ENCODE data around the gene PPP2R5C.

PPP2R5C gene

DNA sequence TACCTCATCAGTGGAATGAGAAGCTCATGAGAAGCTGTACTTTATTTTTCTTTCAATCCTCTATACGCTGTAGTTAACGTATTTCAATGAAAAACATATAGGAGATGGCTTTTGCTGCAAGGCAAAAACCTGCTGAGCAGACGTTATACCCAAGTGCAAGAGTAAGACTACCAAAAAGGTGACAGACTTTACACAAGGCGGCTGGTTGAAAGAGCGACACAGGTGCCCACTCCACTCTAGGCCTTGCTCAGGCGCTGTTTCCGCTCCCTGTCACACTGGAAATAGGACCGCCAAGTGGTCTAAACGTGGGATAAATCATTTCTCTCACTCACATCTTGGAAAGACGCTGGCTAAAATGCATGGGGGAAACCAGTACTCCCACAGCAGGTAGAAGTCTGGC is 54.5 kb downstream of the PPP2R5C start:
- no peak for DNase-seq

DNA sequence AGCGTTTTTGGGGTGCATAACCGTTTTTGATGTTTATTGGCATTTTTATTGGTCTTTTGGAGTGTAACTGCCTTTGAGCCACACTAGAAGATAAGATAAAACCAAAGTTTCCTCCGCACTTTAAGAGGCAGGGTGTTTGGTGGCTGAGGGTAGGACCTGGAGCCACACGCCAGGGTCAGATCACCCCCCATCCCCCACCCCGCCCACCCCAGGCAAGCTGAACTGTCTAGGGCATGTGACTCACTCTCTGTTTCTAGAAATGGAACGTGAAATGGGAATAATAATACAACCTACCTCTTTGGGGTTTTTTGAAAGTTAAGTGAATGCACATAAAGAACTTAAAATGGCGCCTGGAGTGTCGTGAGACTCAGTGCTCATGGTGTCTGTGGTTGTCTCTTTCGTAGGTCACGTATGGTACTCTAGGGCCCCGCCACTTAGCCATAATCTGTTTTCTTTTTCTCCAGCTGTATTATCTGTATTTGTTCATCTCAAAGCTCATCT is 56.0 kb downstream of the PPP2R5C start:
- DNase-seq = peak; percentile 37 to 40

DNA sequence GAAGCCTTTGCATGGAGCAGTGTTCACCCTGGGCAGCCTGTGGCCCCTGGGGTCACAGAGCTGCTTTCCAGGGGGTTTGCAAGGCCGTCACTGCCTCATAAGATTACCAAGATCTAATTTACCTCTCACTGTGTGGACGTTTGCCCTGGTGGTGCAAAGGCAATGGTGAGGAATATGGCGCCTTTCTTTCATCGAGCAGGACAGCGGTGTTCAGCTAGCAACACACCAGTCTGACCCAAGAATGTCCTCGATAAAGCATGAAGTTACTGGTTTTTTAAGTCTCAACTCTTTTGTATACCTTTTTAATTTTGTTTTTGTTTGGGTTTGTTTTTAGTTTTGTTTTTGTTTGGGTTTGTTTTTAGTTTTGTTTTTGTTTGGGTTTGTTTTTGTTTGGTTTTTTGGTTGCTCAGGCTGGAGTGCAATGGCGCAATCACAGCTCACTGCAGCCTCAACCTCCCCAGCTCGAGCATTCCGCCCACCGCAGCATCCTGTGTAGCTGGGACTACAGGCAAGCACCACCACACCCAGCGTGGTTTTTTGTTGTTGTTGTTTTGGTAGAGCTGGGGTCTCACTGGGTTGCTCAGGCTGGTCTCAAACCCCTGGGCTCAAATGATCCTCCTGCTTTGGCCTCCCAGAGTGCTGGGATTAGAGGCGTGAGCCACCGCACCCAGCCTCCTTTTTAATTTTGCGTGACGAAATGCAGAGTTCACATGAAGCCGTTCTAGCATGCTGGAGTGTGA is 57.9 kb downstream of the PPP2R5C start:
- peak in 1 of 2 experiments; percentile 58 for DNase-seq

DNA sequence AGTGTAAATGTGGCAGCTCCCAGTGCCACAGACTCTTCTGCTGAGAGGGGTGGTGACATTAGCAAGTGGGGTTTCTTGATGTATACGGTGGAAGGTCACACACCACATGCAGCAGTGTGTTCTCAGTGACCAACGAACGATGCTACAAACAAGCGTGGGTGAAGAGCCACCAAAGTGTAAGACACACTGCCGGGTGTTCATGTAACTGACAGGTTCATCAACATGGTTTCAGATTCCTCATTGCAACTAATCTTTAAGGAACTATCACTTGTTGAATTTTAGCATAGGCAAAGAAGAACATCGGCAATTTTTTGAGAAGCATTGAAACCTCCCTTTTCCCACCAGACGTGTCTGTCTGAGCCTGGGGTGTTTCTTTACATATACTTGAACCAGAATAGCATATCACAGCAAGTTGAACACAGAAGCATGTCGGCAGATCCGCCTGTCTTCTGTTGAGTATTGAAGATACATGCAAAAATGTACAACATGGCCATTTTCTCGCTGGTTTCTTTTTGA is 58.8 kb downstream of the PPP2R5C start:
- DNase-seq = peak in 1 of 2 experiments; percentile 30

DNA sequence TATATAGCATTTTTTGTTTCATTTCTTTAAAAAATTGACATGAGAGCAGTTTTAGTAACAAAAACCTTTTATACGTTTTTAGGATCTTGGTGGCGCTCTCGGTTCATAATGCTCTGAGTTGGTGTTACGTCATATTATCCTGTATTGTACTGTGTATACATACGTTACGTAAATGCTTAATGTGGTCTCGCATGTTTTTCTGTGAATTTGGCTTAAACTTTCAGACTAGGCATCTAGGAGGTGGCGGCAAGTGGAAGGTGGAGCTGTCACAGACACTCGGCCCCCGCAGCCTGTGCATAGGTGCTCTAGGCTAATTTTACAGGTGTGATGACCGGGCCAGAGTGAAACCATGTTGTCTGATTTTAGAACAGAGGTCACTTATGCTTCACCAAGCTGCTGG is 60.0 kb downstream of the PPP2R5C start:
- DNase-seq = peak in 1 of 2 experiments; percentile 48

DNA sequence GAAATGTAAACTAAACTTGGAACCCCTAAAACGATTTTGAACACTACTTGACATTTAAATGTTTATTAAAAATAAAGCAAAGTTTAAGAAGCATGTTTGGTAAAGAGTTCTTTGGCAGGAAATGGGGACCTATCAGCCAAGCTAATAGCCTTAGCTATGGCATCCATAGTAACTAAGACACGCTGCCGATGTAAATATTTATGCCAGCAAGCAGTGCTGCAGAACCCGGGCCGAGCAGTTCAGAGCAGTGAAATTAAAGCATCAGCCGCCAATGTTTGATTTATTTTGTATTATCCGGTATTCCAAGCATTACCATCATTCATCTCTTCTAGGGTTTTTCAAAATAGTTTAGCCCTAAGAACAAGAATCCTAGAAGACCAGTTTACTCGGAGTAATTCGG is 61.6 kb downstream of the PPP2R5C start:
- no peak for DNase-seq

DNA sequence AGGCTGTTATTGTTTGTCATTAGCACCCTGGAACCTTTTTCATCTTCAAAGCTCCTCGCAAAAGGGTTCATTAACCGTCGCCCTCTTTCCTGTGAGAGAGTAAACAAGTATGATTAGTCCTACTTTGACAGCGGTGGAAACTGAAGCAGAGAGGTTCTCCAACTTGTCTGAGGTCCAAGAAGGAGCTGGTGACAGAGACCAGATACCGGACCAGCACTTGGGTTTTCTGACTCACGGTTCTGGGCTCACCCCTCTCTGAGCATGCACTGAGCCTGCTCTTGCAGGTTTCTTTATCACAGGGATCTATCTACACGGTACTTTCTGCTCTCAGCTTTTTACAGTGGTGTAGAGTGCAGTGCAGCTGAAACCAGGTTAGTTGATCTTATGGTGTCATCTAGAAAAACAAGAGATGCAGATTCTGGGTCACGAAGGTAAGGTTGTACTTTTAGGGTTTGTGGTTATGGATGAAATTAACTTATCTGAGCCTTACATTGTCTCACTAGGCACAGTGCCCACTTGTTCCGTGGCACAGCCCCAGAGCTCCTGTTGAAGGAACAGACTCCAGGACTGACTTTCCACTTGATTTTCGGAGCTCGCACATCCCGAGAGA is 62.1 kb downstream of the PPP2R5C start:
- peak; percentile 58 to 72 for DNase-seq

DNA sequence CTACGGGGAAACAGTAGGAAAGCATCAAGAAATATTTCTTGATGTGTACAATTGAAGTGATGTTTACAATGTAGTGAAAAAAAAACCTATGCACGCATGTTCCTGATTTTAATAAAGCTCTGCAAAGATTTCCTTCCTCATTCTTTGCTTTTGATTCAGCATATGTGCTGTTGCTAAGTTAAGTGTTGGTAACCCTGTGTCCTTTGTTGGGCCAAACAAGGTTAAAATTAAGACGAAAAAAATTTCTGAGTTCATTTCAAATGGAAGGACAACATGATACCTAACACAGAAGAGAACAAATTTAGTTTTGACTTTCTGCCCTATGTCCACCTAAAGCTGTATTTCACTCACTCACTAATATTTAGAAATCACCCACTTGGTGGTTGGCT is 62.8 kb downstream of the PPP2R5C start:
- no peak for DNase-seq

DNA sequence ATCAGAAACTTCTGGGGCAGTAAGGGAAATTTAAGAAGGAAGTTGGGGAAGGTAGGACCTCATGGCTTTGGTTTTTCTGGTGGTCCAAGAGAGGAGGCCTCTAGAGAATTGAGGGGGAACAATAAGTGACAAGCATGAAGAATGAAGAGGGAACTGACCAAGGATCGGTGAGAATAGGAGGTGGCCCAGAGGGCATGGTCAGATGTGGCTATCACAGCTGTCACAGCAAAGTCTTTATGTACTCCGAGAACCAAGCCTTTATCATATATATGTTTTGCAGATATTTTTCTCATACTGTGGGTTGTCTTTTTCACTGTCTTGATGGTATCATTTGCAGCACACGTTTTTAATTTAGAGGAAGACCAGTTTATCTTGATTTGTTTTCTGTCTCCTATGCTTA is 64.3 kb downstream of the PPP2R5C start:
- no peak for DNase-seq

DNA sequence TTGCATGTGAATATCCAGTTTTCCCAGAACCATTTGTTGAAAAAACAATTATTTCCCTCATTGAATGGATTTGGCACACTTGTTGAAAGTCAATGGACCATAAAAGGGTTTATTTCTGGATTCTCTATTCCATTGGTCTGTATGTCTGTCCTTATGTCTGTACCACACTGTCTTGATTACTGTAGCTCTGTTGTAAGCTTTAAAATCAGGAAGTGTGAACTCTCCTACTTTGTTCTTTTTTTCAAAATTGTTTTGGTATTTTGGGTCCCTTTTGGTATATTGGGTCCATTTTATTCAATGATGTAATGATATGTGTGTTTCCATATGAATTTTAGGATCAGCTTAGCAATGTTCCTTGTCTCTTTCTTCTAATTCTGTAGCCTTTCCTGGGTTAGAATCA is 64.8 kb downstream of the PPP2R5C start:
- no peak for DNase-seq

DNA sequence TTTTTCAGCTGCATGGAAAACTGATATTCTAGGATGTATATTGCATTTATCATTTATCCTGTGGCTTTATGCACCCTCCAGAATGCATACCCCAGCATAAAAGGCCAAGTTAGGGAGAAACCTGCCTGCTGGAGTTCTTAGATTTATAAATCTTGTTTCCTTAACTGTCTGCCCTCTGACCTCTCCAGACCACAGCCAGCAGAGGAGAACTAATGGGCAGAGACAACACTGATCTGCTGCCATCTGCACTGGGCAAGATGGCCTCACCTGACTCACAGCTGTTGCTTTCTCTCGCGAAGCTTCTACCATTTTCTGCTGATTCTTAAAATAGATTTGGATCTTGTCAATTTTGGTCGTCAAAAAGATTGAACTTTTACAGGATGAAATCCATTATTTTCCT is 65.8 kb downstream of the PPP2R5C start:
- no peak for DNase-seq

DNA sequence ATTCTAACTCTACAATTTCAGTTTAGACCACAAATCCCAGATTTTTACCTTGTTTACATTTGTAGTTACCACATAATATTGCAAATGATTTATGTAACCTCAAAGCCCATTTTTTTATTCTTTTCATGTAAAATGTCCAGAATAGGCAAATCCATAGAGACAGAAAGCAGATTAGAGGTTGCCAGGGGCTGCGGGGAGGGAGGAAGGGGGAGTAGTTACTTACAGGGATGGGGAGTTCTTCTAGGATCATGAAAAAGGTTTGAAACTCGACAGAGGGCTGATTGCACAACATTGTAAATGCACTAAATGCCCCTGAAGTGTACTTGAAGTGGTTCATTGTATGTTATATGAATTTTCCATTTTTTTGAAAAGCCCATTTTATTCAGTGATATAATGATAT is 66.5 kb downstream of the PPP2R5C start:
- DNase-seq = no peak

DNA sequence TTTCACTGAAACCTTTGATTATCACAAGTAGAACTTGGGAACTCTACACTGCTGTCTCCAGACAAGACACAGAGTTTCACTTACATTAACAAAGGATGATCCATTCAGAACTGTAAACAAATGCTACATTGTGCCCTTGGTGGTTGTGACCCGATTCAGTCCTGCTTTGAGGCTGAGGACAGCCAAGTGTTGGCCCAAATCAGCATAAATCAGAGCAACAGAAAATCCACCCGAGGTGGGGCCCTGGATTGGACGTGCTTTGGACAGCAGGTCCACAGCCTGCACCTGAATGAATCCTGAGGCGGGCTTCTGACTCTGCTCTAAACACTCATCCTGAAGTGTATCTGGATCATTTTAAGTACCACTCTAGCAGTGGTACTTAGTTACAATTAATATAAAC is 68.8 kb downstream of the PPP2R5C start:
- no peak for DNase-seq

DNA sequence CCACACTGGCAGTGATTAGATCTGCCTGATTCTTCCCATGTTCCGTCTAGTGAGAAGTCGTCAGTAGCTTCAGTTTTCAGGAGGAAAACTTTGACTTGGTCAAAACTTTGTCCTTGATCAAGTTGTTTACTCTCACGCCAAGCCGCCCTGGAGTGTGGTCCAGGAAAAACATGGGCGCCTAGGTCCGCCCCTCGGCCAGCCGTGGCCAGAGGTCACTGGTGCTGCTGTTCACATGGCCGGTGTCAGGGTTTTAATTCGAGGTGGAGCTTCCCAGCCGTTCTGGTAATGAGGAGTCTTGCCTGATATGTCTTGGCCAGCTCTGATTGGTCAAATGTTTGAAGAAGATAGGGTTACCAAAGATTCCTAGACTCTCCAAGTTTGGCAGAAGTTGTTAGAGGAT is 71.5 kb downstream of the PPP2R5C start:
- DNase-seq = no peak

DNA sequence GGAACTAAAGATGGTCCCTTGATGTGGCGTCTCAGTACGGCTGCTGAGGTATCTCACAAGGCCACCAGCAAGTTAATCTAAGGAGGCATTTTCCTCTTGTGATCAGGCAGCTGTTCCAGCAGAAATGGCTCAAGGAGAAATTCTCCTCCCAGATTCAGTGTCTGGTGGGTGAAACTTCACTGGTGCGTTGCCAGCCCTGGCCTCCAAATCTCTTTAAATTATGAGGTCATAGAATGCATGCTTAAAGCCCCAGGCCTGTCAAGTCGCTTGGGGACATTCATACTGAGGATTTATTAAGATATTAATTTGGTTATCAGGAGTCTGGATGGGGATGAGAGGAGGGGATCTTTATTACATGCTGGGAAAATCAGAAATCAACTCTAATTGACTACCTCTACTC is 72.9 kb downstream of the PPP2R5C start:
- no peak for DNase-seq

DNA sequence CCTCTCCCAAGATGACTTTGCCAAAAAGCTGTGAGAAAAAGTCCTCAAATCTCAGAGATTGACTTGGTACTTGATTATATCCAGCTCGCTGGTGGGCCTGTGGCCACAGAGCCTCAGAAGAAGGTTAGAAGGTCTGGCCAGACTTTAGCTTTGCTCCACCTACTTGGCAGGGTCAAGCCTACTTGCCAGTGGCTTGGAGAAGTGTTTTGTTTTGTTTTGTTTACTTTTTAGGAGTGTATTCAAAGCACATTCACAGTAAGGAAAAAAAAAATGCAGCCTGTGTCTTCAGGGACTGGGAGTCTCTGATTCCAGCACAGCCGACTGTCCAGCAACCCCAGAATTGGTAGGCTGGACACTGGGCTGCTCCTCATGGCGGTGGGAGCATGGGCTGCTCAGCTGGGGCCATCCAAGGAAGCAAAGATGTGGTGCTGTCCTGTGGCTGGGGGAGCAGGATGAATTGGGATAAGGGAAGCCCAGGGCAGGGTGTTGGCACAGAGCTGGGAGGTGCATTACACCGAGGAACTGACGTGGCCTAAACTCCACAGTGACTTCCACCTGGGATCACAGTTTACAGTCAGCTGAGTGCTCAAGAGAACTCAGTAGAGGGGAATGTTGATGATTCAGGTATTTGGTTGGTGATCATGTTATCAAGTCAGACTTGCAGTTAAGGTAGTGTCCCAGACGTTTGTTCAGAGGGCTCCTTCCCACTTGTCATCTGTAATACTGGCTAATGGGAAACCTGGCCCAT is 73.5 kb downstream of the PPP2R5C start:
- DNase-seq = no peak

DNA sequence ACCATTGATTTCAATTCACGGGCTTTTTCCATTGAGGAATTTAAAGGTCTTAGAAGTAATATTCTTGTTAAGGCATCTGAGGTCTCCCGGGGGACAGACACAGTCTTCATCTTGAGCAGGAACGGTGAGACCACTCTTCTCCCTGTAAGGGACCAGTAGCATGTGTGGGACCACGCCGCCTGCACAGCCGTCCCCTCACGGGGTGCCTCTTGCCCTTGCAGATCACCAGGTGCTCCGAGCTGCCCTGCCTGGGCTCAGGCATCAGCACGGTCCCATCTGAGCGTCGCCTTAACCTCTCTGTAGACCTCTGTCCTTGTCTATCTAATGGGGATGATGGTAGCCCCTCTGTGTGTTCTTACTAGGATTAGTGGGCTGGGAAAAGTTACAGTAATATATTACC is 74.1 kb downstream of the PPP2R5C start:
- no peak for DNase-seq

DNA sequence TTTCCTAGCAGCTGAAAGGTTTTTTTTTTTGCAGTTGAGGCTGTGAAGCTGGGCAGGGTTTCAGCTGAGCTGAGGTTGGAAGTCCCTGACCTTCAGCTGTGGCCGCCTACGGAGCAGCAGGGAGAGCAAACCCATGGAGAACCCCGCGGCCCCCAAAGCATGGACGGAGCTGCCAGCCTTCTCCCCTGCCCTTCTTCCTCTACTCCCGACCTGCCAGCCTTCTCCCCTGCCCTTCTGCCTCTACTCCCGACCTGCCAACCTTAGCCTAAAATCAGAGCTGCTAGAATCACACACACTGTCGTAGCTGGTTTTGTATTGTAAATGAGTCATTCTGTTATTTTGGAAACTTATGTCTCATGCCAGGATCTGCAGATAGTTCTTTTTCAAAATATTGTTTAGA is 74.6 kb downstream of the PPP2R5C start:
- DNase-seq = no peak

DNA sequence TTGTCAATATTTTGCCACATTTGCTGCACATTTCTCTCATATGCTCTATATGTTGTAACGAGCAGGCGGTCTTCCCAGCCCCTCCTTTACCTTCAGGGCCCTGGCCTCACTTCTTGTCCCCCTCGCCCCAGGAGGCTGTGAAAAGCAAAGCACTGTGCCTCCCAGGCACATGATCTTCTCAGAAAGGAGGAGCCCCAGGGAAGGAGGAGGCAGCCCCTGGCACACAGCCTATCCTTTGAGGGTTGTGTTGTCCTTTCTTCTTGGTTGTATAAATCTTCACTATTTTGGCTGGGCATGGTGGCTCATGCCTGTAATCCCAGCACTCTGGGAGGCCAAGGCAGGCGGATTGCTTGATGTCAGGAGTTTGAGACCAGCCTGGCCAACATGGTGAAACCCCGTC is 77.0 kb downstream of the PPP2R5C start:
- no peak for DNase-seq

DNA sequence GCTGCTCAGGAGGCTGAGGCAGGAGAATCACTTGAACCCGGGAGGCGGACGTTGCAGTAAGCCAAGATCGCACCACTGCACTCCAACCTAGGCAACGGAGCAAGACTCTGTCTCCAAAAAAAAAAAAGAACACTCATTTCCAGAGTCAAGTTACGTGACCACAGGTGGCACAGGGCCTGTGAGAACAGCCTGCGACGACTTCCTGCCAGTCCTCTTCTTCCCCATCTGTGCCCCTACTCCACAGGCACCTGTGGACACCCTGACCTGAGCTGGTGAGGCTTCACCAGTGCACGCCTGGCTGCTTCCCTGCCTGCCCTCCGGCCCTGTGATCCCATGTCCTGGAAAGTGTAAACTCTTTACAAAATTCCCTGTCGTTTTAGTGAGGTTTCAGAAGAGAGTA is 77.7 kb downstream of the PPP2R5C start:
- no peak for DNase-seq

DNA sequence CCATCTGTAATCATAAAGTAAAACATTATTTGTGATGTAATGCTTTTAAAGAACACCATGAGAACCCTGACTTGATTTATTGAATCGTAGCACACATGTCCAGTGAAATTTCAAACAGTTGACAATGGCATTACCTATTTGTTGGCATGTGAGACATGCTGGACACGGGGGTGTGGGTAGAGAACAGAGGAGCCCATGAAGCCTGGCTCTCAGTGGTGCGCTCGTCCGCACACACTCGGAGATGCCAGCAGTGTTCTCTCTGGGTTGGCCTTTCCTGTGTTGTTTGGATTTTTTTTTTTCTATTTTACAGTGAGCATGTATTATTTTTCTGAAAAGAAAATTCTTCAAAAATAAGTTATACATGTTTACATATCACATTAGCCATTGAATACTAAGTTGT is 78.2 kb downstream of the PPP2R5C start:
- no peak for DNase-seq

DNA sequence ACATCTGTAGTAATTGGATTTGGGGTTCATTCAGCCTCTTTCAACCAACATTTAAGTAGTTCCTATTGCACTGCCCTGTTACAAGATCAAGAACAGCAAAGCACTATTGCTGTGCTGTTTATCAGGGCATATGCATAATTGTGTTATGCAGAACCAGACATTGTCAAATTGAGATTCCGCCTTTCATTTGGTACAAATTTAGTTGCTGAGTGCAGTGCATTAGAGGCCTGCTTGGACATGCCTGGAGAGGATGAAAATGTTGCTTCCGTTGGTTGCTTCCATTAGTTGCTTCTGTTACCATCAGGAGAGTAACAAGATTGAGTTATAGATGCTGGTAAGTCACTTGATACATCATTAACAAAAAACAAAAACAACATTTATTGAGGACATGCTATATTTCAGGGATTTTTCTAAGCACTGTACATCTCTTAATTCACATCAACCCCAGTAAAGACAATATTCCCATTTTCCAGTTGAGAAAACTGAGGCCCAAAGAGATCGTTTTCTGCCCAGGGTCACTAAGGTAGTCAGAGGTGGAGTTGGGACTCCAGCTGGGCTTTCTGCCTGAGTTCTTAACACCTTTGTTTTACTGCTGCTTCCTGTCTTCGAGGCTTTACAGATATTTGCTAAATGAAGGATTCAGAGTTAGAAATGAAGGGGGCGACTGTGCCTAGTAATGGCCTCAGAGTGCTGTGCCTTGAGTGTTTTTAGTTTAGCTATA is 79.3 kb downstream of the PPP2R5C start:
- no peak for DNase-seq

DNA sequence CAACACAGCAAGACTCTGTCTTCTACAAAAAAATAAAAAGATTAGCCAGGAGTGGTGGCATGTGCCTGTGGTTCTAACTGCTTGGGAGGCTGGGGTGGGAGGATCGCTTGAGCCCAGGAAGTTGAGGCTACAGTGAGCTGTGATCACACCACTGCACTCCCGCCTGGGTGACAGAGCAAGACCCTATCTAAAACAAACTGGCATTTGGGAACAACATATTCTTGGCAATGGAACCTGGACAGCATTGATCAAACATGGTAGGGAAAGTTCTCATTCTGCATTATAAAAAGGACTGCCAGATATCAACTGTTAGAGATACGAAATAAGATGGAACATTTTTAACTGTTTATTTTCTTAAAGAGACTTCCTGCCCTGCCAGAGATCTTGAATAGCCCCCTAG is 81.5 kb downstream of the PPP2R5C start:
- DNase-seq = no peak

All from stimulated activated CD4-positive, alpha-beta T cell treated with anti-CD3 and anti-CD28 coated beads, Interleukin-4, amount 100 ng/mL, for 4 hours (primary cell).